ENCODE results near the gene METTL25.

DNA sequence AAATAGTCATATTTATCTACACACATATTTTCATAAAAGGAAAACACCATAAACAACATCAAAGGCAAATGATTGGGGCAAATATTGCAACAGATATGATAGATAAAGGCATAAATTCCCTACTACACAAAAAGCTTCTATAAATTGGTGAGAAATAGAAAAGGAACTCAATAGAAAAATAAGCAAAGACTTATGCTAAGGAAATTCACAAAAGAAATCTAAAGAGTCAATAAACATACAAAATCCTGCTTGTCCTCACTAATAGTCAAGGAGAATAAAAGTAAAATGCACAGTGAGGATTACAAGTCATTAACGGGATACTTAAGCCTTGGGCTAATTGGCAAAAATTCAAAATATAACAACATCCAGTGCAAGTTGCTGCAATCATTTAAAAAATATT, 30.5 kb upstream of the METTL25 start:
- TF ChIP-seq, protein P1, sequence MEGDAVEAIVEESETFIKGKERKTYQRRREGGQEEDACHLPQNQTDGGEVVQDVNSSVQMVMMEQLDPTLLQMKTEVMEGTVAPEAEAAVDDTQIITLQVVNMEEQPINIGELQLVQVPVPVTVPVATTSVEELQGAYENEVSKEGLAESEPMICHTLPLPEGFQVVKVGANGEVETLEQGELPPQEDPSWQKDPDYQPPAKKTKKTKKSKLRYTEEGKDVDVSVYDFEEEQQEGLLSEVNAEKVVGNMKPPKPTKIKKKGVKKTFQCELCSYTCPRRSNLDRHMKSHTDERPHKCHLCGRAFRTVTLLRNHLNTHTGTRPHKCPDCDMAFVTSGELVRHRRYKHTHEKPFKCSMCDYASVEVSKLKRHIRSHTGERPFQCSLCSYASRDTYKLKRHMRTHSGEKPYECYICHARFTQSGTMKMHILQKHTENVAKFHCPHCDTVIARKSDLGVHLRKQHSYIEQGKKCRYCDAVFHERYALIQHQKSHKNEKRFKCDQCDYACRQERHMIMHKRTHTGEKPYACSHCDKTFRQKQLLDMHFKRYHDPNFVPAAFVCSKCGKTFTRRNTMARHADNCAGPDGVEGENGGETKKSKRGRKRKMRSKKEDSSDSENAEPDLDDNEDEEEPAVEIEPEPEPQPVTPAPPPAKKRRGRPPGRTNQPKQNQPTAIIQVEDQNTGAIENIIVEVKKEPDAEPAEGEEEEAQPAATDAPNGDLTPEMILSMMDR (IDR thresholded peaks at IDR 0.05; ENCODE audit: insufficient read depth, low read length, poor library complexity, severe bottlenecking) = no peak
- no peak for TF ChIP-seq EZH2phosphoT487 (conservative IDR thresholded peaks at IDR 0.05; ENCODE audit: low read length)
